Prostate gland (tissue), 2 donors: ENCODE measurements around the gene KLK10. TPM values are rescaled to one million over a fixed set of nuclear protein-coding genes. Genes with fewer than 3 reads are reported as not detected.

Experiments used
- DNase-seq: peaks from one replicate; pipeline ENCODE4 v3.0.0-alpha.2; 2019; ENCODE audit warnings: low spot score
- H3K27ac ChIP-seq, 2 donors: fragments of 200-600 bp; sonication (generic); 2 replicates each; pipeline ENCODE4 v1.5.1; 2017 to 2019
- H3K27me3 ChIP-seq: fragments of 200-600 bp; sonication (generic); replicated peaks from 2 replicates; pipeline ENCODE4 v1.5.1; 2019; ENCODE audit not compliant: insufficient read depth
- H3K36me3 ChIP-seq, 2 donors: fragments of 200-600 bp; sonication (generic); 1 replicate in 1 of 2; 2 replicates in 1 of 2; pipeline versions ENCODE4 v1.5.1 to v1.8.1; 2017 to 2019
- H3K4me1 ChIP-seq: fragments of 200-600 bp; sonication (generic); replicated peaks from 2 replicates; pipeline ENCODE4 v1.5.1; 2019
- H3K4me3 ChIP-seq, 2 donors: fragments of 200-600 bp; sonication (generic); 2 replicates each; pipeline ENCODE4 v1.5.1; 2017 to 2019
- H3K9me3 ChIP-seq: fragments of 200-600 bp; sonication (generic); 2 replicates; pipeline ENCODE4 v1.5.1; 2017
- POLR2A ChIP-seq: fragments of 450-650 bp; IDR thresholded peaks from one replicate; pipeline ENCODE4 v1.6.1; 2016; ENCODE audit warnings: antibody characterized with exemption, mild to moderate bottlenecking
- POLR2AphosphoS5 ChIP-seq: sonication (generic); formaldehyde crosslinking; IDR thresholded peaks from one replicate; pipeline ENCODE4 v1.6.1; 2017; ENCODE audit warnings: antibody characterized with exemption
- WGBS: methylation state at CpG from one replicate; pipeline ENCODE4 v1.1.5; 2018; 5-methylcytosine and 5-hydroxymethylcytosine counted together
- intact Hi-C: fragments of 100-400 bp; cut with DNase I; formaldehyde crosslinking; loops from one replicate; pipeline ENCODE4 v1.14.2; 2022
- total RNA-seq, 2 donors: library from RNA; depleted of rRNA; stranded (reverse); fragments of >200 nt; gene quantifications; one replicate each; pipeline ENCODE4 v1.1.0, GENCODE V29; 2016
- TF ChIP-seq, protein P1 (sequence below), 4 experiments: fragments of 200-600 bp in 2 of 4; fragments of 450-650 bp in 2 of 4; sonication (generic) in 2 of 4; IDR thresholded peaks; 1 replicate in 3 of 4; 2 replicates in 1 of 4; pipeline ENCODE4 v1.5.1; 2016 to 2019; ENCODE audit warnings: antibody characterized with exemption in 4 of 4, mild to moderate bottlenecking in 2 of 4, moderate library complexity in 2 of 4

Gene KLK10
- total RNA-seq, 2 donors from 2014 or later: 7.4 to 49.6 TPM

DNA sequence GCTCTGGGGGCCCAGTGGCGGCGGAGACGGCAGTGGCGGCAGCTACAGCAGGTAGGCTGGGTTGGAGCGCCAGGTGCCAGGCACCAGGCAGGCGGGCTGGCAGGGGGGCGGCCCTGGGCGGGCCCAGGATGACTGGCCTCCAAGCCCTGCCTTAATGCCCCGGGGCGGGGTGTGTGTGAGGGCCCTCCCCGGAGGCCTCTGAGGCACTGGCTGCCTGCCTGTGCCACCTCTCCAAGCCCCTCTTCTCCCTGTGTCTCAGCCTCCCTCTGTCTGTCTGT, 7.0 kb upstream of the KLK10 start, which contains the start of gene KLK11:
TSS of gene KLK11 (minus strand) at position 63 of the 278 bp plus-strand sequence. CDS start 985 bp downstream, outside the sequence.
- Histone ChIP-seq H3K27ac (peak within 1 kb of the TSS; percentile 83 to 86), H3K4me3 (peak within 1 kb of the TSS; percentile 36 to 38), H3K36me3 (no peaks in the 10 kb centered on the region), H3K27me3 (no peaks in the 10 kb centered on the region), H3K4me1 (no peaks in the 10 kb centered on the region), H3K9me3 (no peaks in the 10 kb centered on the region)
- 56% methylated on average over 11 of the region's 11 CpGs for WGBS
- TF ChIP-seq, protein P1, sequence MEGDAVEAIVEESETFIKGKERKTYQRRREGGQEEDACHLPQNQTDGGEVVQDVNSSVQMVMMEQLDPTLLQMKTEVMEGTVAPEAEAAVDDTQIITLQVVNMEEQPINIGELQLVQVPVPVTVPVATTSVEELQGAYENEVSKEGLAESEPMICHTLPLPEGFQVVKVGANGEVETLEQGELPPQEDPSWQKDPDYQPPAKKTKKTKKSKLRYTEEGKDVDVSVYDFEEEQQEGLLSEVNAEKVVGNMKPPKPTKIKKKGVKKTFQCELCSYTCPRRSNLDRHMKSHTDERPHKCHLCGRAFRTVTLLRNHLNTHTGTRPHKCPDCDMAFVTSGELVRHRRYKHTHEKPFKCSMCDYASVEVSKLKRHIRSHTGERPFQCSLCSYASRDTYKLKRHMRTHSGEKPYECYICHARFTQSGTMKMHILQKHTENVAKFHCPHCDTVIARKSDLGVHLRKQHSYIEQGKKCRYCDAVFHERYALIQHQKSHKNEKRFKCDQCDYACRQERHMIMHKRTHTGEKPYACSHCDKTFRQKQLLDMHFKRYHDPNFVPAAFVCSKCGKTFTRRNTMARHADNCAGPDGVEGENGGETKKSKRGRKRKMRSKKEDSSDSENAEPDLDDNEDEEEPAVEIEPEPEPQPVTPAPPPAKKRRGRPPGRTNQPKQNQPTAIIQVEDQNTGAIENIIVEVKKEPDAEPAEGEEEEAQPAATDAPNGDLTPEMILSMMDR (IDR thresholded peaks at IDR 0.05): peak in 1 of 4 experiments; percentile 6
- TF ChIP-seq POLR2A (peak; percentile 83), POLR2AphosphoS5 (no peak)
- intact Hi-C loops: no loop called here
- DNase-seq: peak; percentile 79

GRCh38 chr19:51025809-51026553, 6.5 kb upstream of the KLK10 start:
- WGBS: 27% methylated on average over 18 of the region's 18 CpGs

DNA sequence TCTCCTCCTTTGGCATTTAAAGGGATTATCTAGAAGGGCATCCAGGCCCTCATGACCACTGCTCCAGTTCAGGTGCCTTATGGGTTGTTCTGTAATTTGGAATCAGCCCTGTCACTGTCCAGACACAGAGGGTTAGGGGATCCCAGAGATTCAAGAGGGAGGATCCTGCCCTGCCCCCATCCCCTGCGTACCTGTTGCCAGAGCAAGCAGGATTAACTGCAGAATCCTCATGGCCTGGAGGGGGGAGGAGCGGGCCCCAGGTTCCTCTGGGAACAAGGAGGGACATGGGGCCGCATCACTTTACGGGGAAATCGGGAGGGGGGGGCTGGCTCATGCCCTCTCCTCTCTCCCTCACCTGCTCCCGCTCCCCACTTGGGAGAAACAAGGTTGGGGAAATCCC, 5.9 kb upstream of the KLK10 start:
- WGBS: 36% methylated on average over 6 of the region's 6 CpGs
- no peaks in the 10 kb centered on the region for H3K9me3 ChIP-seq
- intact Hi-C loops: no loop called here
- TF ChIP-seq POLR2AphosphoS5 (no peak), POLR2A (no peak)
- TF ChIP-seq, protein P1 (IDR thresholded peaks at IDR 0.05): no peak
- no peaks in the 10 kb centered on the region for H3K27me3 ChIP-seq
- DNase-seq: no peak
- no peaks in the 10 kb centered on the region for H3K36me3 ChIP-seq
- peak overlapping the region; percentile 36 to 38 for H3K4me3 ChIP-seq
- peak overlapping the region; percentile 83 to 86 for H3K27ac ChIP-seq
- H3K4me1 ChIP-seq: no peaks in the 10 kb centered on the region

More at GRCh38 chr19:51025809-51026553, 6.5 kb upstream of the KLK10 start:
- intact Hi-C loops: no loop called here
- peak; percentile 46 for TF ChIP-seq POLR2AphosphoS5
- TF ChIP-seq, protein P1 (IDR thresholded peaks at IDR 0.05): no peak
- peak; percentile 39 for TF ChIP-seq POLR2A
- Histone ChIP-seq H3K4me3 (peak overlapping the region; percentile 36 to 38), H3K27ac (peak overlapping the region; percentile 83 to 86), H3K27me3 (no peaks in the 10 kb centered on the region), H3K9me3 (no peaks in the 10 kb centered on the region), H3K36me3 (no peaks in the 10 kb centered on the region), H3K4me1 (no peaks in the 10 kb centered on the region)
- peak; percentile 74 for DNase-seq

GRCh38 chr19:51024924-51025323, 5.4 kb upstream of the KLK10 start:
- TF ChIP-seq POLR2A (no peak), POLR2AphosphoS5 (no peak)
- TF ChIP-seq, protein P1 (IDR thresholded peaks at IDR 0.05): no peak
- Histone ChIP-seq H3K4me3 (peak overlapping the region in 1 of 2 donors; percentile 36), H3K4me1 (no peaks in the 10 kb centered on the region), H3K27ac (peak overlapping the region; percentile 83 to 86), H3K27me3 (no peaks in the 10 kb centered on the region), H3K9me3 (no peaks in the 10 kb centered on the region), H3K36me3 (no peaks in the 10 kb centered on the region)
- 35% methylated on average over 5 of the region's 5 CpGs for WGBS
- no peak for DNase-seq
- intact Hi-C loops: no loop called here

- Histone ChIP-seq H3K27ac (no peak overlapping the region), H3K9me3 (no peaks in the 10 kb centered on the region), H3K27me3 (no peaks in the 10 kb centered on the region), H3K4me3 (no peak overlapping the region), H3K36me3 (no peaks in the 10 kb centered on the region), H3K4me1 (no peaks in the 10 kb centered on the region)
- TF ChIP-seq POLR2A: no peak
- TF ChIP-seq POLR2AphosphoS5: no peak
- TF ChIP-seq, protein P1 (IDR thresholded peaks at IDR 0.05): no peak
- WGBS: 80% methylated on average over 11 of the region's 11 CpGs
- no peak for DNase-seq
- intact Hi-C loops: no loop called here
Observed at GRCh38 chr19:51023946-51024345, 4.4 kb upstream of the KLK10 start.
